ENCODE data around the gene CERS6.

CERS6 gene

DNA sequence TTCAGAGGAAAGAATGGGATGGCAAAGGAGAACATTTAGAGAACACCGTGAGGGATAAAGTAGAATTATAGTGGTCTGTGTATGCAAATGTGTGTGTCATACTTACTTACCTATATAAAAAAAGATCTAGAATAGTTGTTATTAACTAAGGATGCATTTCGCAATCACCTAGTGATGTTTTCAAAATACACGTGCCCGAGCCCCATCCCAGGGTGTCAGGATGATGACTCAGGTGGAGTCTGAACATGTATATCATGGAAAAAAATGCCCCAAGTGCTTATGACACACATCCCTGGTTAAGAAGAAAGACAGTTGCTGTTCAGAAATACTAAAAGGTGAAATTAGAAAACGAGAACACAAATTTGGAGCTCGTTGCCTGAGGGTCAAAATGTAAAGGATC, 109.0 kb downstream of the CERS6 start:
- no peak overlapping the region for H3K4me3 ChIP-seq (ENCODE audit: low read length)
- TF ChIP-seq, protein P1, sequence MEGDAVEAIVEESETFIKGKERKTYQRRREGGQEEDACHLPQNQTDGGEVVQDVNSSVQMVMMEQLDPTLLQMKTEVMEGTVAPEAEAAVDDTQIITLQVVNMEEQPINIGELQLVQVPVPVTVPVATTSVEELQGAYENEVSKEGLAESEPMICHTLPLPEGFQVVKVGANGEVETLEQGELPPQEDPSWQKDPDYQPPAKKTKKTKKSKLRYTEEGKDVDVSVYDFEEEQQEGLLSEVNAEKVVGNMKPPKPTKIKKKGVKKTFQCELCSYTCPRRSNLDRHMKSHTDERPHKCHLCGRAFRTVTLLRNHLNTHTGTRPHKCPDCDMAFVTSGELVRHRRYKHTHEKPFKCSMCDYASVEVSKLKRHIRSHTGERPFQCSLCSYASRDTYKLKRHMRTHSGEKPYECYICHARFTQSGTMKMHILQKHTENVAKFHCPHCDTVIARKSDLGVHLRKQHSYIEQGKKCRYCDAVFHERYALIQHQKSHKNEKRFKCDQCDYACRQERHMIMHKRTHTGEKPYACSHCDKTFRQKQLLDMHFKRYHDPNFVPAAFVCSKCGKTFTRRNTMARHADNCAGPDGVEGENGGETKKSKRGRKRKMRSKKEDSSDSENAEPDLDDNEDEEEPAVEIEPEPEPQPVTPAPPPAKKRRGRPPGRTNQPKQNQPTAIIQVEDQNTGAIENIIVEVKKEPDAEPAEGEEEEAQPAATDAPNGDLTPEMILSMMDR (conservative IDR thresholded peaks at IDR 0.05; ENCODE audit: low read depth, low read length) = no peak
- no peak for DNase-seq (ENCODE audit: low read depth)

DNA sequence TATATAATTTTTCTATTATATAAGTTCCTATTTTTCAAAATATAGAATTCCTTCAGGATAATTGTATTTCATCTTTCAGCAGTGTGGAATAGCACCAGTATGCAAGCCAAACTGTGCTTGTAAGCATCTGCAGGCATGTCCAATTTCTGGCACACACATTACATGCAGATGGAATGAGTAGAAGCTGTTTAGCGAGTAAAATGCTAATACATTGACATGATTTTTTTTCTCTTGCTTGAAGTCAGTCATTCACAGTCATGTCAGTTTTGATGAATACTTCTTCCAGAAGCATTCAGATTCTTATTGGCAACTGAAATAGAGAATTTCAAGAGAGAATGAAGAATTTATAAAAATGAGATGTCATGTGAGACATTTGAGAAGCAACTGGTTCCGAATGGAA, 109.4 kb downstream of the CERS6 start:
- TF ChIP-seq, protein P1 (conservative IDR thresholded peaks at IDR 0.05; ENCODE audit: low read depth, low read length) = no peak
- DNase-seq (ENCODE audit: low read depth) = no peak
- H3K4me3 ChIP-seq (ENCODE audit: low read length) = no peak overlapping the region

DNA sequence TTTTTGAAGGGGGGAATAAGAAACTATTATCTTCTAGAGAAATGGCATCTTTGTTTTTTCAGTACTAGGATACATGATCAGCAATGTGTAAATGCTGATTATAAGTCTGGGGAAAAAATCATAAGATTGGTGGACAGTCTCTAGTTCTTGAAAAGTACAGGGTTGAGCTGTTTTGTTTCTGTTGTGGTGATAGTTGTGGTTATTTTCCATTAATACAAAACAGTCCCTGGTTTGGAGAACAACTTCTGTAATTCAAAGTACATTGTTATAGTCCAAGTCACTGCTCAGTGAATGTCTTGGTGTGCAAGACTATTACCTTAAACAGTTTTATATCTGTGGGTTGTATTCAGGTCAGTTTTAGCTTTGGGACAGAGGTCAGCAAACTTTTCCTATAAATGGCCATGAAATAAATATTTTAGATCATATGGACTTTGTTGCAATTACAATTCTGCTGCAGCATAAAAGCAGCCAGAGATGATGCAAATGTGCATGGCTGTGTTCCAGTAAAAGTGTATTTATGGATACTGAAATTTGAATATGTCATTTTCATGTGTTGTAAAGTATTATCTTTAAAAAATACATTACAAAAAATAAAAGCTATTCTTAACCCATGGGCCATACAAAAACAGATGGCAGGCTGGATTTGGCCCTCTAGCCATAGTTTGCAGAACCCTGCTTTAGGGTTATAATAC, 111.0 kb downstream of the CERS6 start:
- DNase-seq (ENCODE audit: low read depth) = no peak
- H3K4me3 ChIP-seq (ENCODE audit: low read length) = no peak overlapping the region
- TF ChIP-seq, protein P1 (conservative IDR thresholded peaks at IDR 0.05; ENCODE audit: low read depth, low read length) = no peak

DNA sequence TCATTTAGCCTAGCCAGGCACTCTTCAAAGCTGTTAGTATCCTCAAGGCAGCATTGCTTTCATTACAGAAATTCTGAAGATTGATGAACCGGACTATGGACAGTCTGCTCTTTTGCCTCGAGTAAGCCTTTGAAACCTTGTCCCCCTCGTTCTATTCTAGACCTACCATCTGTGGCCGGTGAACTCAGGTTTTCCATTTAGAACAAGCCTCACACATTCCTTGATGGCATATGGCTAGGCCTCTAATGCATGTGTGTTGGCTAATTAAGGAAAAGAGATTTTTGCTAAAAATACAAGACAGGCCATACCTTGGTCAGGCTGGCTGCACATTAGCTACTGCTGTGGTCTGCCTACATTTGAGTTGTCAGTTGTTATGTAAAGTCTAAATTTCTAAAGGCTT, 111.8 kb downstream of the CERS6 start:
- no peak for DNase-seq (ENCODE audit: low read depth)
- H3K4me3 ChIP-seq (ENCODE audit: low read length) = no peak overlapping the region
- TF ChIP-seq, protein P1 (conservative IDR thresholded peaks at IDR 0.05; ENCODE audit: low read depth, low read length) = no peak

DNA sequence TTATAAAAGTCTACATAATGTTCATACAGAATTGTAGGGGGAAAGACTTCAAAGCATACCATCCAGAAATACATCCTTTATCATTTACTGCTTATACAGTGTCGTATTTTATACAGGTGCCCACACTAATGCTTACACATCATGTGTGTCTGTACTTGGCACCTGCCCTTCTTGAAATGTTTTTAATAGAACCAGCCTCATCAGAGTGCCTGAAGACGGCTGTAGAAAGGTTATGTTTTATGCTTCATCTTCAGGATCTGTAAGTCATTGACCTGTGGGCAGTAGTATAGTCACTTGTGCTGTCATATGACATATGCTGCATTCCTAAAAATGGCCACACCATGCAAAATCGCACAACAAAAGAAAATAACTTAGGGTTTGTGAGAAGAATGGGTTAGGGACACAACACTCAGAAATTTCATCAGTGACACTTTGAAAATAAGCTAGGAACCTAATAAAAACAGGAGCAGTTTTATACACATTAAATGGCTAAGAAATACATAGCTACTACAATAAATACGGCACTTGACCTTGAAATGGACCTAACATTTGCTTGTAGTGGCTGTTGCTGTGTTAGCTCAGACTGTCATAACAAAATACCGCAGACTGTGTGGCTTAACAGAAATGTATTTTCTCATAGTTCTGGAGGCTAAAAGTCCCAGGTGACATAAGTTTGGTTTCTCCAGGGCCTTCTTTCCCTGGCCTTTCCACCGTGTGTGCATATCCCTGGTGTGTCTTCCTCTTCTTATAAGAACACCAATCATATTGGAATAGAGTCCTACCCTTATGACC, 112.6 kb downstream of the CERS6 start:
- no peak overlapping the region for H3K4me3 ChIP-seq (ENCODE audit: low read length)
- no peak for DNase-seq (ENCODE audit: low read depth)
- TF ChIP-seq, protein P1 (conservative IDR thresholded peaks at IDR 0.05; ENCODE audit: low read depth, low read length) = no peak

DNA sequence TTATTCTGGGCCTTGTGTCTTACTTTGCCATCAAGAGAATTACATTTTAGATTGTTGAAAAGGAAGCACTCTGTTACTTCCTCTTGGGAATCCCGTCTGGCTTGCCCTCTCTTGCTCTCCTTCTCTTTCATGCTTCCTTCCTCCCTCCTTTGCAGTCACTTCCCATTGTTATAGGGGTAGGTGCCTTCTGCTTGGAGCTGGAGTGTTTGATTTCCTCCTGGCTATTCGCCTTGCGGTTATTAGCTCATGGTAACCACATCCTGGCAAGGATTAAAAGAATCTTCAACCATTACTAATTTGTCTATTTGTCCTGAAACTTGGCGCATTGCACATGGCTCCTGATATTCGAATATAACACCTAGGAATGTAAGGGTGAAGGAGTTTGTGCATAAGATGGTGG, 115.0 kb downstream of the CERS6 start:
- TF ChIP-seq, protein P1 (conservative IDR thresholded peaks at IDR 0.05; ENCODE audit: low read depth, low read length) = no peak
- DNase-seq (ENCODE audit: low read depth) = no peak
- H3K4me3 ChIP-seq (ENCODE audit: low read length) = no peak overlapping the region
